GM20000 (cell line): Measurements from ENCODE around the gene LECT2.

Experiments used
- DNase-seq: peaks from one replicate; pipeline ENCODE4 v3.0.0; 2012; ENCODE audit warnings: low spot score
- CTCF ChIP-seq: IDR thresholded peaks from 2 replicates; pipeline ENCODE4 v1.5.1; 2012; ENCODE audit warnings: mild to moderate bottlenecking, control low read depth; ENCODE audit errors: extremely low read depth, missing control alignments

Gene LECT2

GRCh38 chr5:135952683-135953082 lies 2.1 kb downstream of the LECT2 start:
- DNase-seq: no peak
- no peak for TF ChIP-seq CTCF

GRCh38 chr5:135951807-135952206 lies 3.0 kb downstream of the LECT2 start:
- DNase-seq: no peak
- TF ChIP-seq CTCF: no peak

- no peak for DNase-seq
- no peak for TF ChIP-seq CTCF
These were observed 3.5 kb downstream of the LECT2 start for GRCh38 chr5:135951257-135951656.

- DNase-seq: no peak
- no peak for TF ChIP-seq CTCF
These were observed 4.2 kb downstream of the LECT2 start for GRCh38 chr5:135950611-135951010.

- peak; percentile 39 for DNase-seq
- TF ChIP-seq CTCF: peak; percentile 48
These were observed 9.7 kb downstream of the LECT2 start for GRCh38 chr5:135944967-135945560.

GRCh38 chr5:135944564-135944963 lies 10.2 kb downstream of the LECT2 start:
- DNase-seq: no peak
- TF ChIP-seq CTCF: no peak

- no peak for DNase-seq
- no peak for TF ChIP-seq CTCF
These were observed 12.5 kb downstream of the LECT2 start for GRCh38 chr5:135942202-135942771.
